Suprapubic skin (tissue), 4 donors: ENCODE results near the gene ZNF408.

Source experiments
- CTCF ChIP-seq, 2 donors: fragments of 200-600 bp in 1 of 2; fragments of 450-650 bp in 1 of 2; sonication (generic) in 1 of 2; IDR thresholded peaks; one replicate each; pipeline ENCODE4 v1.5.1; 2016 to 2019; ENCODE audit warnings: antibody characterized with exemption in 2 of 2, mild to moderate bottlenecking in 1 of 2, moderate library complexity in 1 of 2
- EP300 ChIP-seq: sonication (generic); formaldehyde crosslinking; IDR thresholded peaks from one replicate; pipeline ENCODE4 v1.6.1; 2017; ENCODE audit warnings: antibody characterized with exemption
- POLR2A ChIP-seq, 2 donors: fragments of 450-650 bp; IDR thresholded peaks; one replicate each; pipeline ENCODE4 v1.6.1; 2017; ENCODE audit warnings: antibody characterized with exemption in 2 of 2, mild to moderate bottlenecking in 2 of 2, moderate library complexity in 2 of 2
- POLR2AphosphoS5 ChIP-seq, 3 donors: sonication (generic); formaldehyde crosslinking; IDR thresholded peaks; one replicate each; pipeline ENCODE4 v1.6.1; 2017; ENCODE audit warnings: antibody characterized with exemption in 3 of 3

DNA sequence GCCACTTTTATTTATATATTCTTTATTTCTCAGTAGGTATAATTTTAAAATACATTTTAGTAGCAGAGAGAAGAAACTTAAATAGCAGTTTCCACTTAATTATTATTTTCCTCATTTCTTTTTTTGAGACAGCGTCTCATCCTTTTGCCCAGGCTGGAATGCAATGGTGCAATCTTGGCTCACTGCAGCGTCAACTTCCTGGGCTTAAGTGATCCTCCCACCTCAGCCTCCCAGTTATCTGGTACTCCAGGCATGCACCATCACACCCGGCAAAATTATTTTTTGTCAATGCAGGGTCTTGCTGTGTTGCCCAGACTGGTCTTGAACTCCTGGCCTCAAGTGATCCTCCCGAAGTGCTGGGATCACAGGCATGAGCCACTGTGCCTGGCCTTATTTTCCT is 45.2 kb upstream of the ZNF408 start:
- TF ChIP-seq CTCF (IDR thresholded peaks at IDR 0.05) (no peak), EP300 (no peak), POLR2AphosphoS5 (IDR thresholded peaks at IDR 0.05) (no peak), POLR2A (IDR thresholded peaks at IDR 0.05) (no peak)
